HG03565 (cell line): ENCODE data around the gene EDN2.

Source experiments
- ATAC-seq: cut with Tn5 transposase; IDR thresholded peaks from one replicate; pipeline ENCODE4 v1.9.1; 2021; ENCODE audit warnings: mild to moderate bottlenecking, moderate library complexity; ENCODE audit not compliant: unreplicated experiment

EDN2 gene

GRCh38 chr1:41486053-41486370, 1.5 kb upstream of the EDN2 start:
- no peak for ATAC-seq

- ATAC-seq = no peak
Measured at GRCh38 chr1:41485605-41486004, 1.1 kb upstream of the EDN2 start.

- no peak for ATAC-seq
Measured at GRCh38 chr1:41483960-41484401, 502 bp downstream of the EDN2 start.

GRCh38 chr1:41483001-41483850, 1.3 kb downstream of the EDN2 start:
- no peak for ATAC-seq

- ATAC-seq = no peak
Measured at GRCh38 chr1:41482001-41482765, 2.3 kb downstream of the EDN2 start.

GRCh38 chr1:41481109-41481775, 3.2 kb downstream of the EDN2 start:
- no peak for ATAC-seq

- ATAC-seq = no peak
Measured at GRCh38 chr1:41480204-41481108, 4.0 kb downstream of the EDN2 start.

GRCh38 chr1:41479808-41480160, 4.7 kb downstream of the EDN2 start:
- ATAC-seq = no peak

GRCh38 chr1:41479000-41479807, 5.3 kb downstream of the EDN2 start:
- no peak for ATAC-seq

- ATAC-seq = no peak
Measured at GRCh38 chr1:41478118-41478748, 6.2 kb downstream of the EDN2 start.

- ATAC-seq = no peak
Measured at GRCh38 chr1:41476807-41477361, 7.6 kb downstream of the EDN2 start.

- ATAC-seq = no peak
Measured at GRCh38 chr1:41475859-41476567, 8.5 kb downstream of the EDN2 start.

GRCh38 chr1:41475346-41475745, 9.1 kb downstream of the EDN2 start:
- no peak for ATAC-seq

- no peak for ATAC-seq
Measured at GRCh38 chr1:41474490-41475271, 9.8 kb downstream of the EDN2 start.

- no peak for ATAC-seq
Measured at GRCh38 chr1:41473738-41474362, 10.6 kb downstream of the EDN2 start.

- ATAC-seq = no peak
Measured at GRCh38 chr1:41471658-41472057, 12.8 kb downstream of the EDN2 start.

GRCh38 chr1:41469706-41470105, 14.8 kb downstream of the EDN2 start:
- ATAC-seq = no peak
